Heart right ventricle (tissue), 16 donors: ENCODE measurements around the gene NOSIP. TPM values are rescaled to one million over a fixed set of nuclear protein-coding genes. Genes with fewer than 3 reads are reported as not detected.

Experiments used
- ATAC-seq, 8 donors: fragments of 200-7000 bp; cut with Tn5 transposase; one replicate each; pipeline ENCODE4 v1.9.1; 2020; ENCODE audit warnings: mild to moderate bottlenecking in 8 of 8, moderate library complexity in 8 of 8, moderate number of reproducible peaks in 1 of 8
- DNase-seq, 2 donors: peaks; one replicate each; pipeline ENCODE4 v3.0.0-alpha.2; 2020
- H3K27ac ChIP-seq, 10 donors: fragments of 200-600 bp; sonication (generic) in 2 of 10; one replicate each; pipeline versions ENCODE4 v1.5.0 to v1.8.0; 2020 to 2022; ENCODE audit warnings: mild to moderate bottlenecking in 3 of 10
- H3K27me3 ChIP-seq, 7 donors: fragments of 200-600 bp; one replicate each; pipeline ENCODE4 v1.8.0; 2021 to 2022; ENCODE audit warnings: mild to moderate bottlenecking in 2 of 7
- H3K36me3 ChIP-seq, 9 donors: fragments of 200-600 bp; sonication (generic) in 1 of 9; one replicate each; pipeline versions ENCODE4 v1.5.0 to v1.8.0; 2020 to 2022; ENCODE audit warnings: mild to moderate bottlenecking in 2 of 9
- H3K4me1 ChIP-seq, 9 donors: fragments of 200-600 bp; sonication (generic) in 1 of 9; one replicate each; pipeline versions ENCODE4 v1.5.0 to v1.8.0; 2020 to 2022; ENCODE audit warnings: mild to moderate bottlenecking in 4 of 9
- H3K4me3 ChIP-seq, 10 donors: fragments of 200-600 bp; sonication (generic) in 2 of 10; one replicate each; pipeline versions ENCODE4 v1.5.0 to v1.8.0; 2020 to 2022; ENCODE audit warnings: mild to moderate bottlenecking in 7 of 10, moderate library complexity in 2 of 10
- H3K9me3 ChIP-seq, 11 donors: fragments of 200-600 bp in 10 of 11; sonication (generic) in 2 of 11; one replicate each; pipeline versions ENCODE4 v1.5.0 to v1.8.0; 2013 to 2022; ENCODE audit warnings: mild to moderate bottlenecking in 2 of 11, control low read depth in 1 of 11, moderate library complexity in 1 of 11
- WGBS, 2 donors: extraction: QIAGEN DNeasy Blood & Tissue Kit; methylation state at CpG; one replicate each; pipeline ENCODE4 v1.1.7; 2013; ENCODE audit warnings: inconsistent platforms in 1 of 2; 5-methylcytosine and 5-hydroxymethylcytosine counted together
- intact Hi-C, 10 donors: fragments of 100-400 bp; cut with DNase I; formaldehyde crosslinking; loops; one replicate each; pipeline versions ENCODE4 v1.11.1 to v1.14.2; 2022
- polyA plus RNA-seq, 2 donors: library from polyadenylated mRNA; stranded (reverse); fragments of 200-250 nt; gene quantifications; one replicate each; pipeline ENCODE4 v1.2.3, GENCODE V29; 2013
- total RNA-seq, 10 donors: library from RNA; stranded (reverse); fragmentation: NEBNext Ultra II Directional in 3 of 10; extraction: Animal tissue kit (Norgen Biotek cat#: 25700) in 3 of 10; gene quantifications; one replicate each; pipeline versions ENCODE4 v1.2.1 to v1.2.4, GENCODE V29; 2021 to 2023
- TF ChIP-seq, protein P1 (sequence below), 9 donors: fragments of 200-600 bp; sonication (generic) in 2 of 9; IDR thresholded peaks; one replicate each; pipeline versions ENCODE4 v1.5.0 to v1.8.0; 2021 to 2022; ENCODE audit warnings: antibody characterized with exemption in 9 of 9, mild to moderate bottlenecking in 5 of 9, moderate library complexity in 1 of 9
- donor health status: Arrhythmogenic right ventricular cardiomyopathy.
- donor health status: ischemic (EF 13 %, LVEDD 7.1; RV severe dilation, severe dysfunction).
- donor health status: healthy with polysubstance abuse.
- donor health status: DM: no; HTN: yes; CAD: no.
- donor health status: DM: no; HTN: no; CAD: no.
- donor health status: ischemic (EF 25% LVEDD 6.9; RV normal size, moderate dysfunction).
- donor health status: ischemic (EF 25% LVEDD 5.7; RV mildly dilated, moderate dysfunction).
- donor health status: healthy.
- donor health status: DM: yes; HTN: yes; CAD: no.
- donor health status: Ischemic cardiomyopathy.
- donor health status: ischemic (EF 35%, LVEDD 5.7; RV mildly dilated, moderate dysfunction).
- donor health status: nonischemic (EF 11% LVEDD 7.7; RV severe dilation, severe dysfunction).
- donor health status: DM: yes; HTN: yes; CAD: no.
- donor health status: PGD.
- donor health status: ischemic (EF 29% LVEDD 5.4; RV normal size, mild dysfunction).
- donor health status: nonischemic (EF 23%, LVEDD 6.1; RV moderate dilation, normal function).

The NOSIP gene
- total and polyA plus RNA-seq, 12 donors, result 38.0 to 120 (median 46.6) TPM

DNA sequence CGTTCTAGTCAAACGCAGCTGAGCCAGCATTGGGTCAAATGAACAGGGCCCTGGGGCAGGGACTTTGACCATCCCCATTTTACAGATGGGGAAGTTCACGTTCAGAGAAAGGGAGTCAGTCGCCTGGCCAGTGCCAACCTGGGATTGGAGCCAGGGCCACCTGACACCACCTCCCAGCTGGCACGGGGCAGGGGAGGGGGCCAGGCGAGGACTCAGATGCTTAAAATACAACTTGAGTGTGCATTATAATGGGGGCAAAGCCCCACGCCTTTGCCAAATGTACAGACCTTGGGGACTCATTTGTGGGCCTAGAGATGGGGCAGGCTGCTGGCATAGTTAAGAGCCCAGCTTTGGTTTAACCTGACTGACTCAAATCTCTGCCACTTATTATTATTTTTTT is 25.2 kb upstream of the NOSIP start:
- intact Hi-C loops, result no loop called here
- H3K36me3 ChIP-seq, result peaks cover 0 to 97% (median 41%) of the 10 kb centered on the region in 9 donors
- ATAC-seq (no peak), DNase-seq (no peak)
- H3K4me1 ChIP-seq, result no peaks in the 10 kb centered on the region
- H3K9me3 ChIP-seq, result no peaks in the 10 kb centered on the region
- TF ChIP-seq, protein P1, sequence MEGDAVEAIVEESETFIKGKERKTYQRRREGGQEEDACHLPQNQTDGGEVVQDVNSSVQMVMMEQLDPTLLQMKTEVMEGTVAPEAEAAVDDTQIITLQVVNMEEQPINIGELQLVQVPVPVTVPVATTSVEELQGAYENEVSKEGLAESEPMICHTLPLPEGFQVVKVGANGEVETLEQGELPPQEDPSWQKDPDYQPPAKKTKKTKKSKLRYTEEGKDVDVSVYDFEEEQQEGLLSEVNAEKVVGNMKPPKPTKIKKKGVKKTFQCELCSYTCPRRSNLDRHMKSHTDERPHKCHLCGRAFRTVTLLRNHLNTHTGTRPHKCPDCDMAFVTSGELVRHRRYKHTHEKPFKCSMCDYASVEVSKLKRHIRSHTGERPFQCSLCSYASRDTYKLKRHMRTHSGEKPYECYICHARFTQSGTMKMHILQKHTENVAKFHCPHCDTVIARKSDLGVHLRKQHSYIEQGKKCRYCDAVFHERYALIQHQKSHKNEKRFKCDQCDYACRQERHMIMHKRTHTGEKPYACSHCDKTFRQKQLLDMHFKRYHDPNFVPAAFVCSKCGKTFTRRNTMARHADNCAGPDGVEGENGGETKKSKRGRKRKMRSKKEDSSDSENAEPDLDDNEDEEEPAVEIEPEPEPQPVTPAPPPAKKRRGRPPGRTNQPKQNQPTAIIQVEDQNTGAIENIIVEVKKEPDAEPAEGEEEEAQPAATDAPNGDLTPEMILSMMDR (IDR thresholded peaks at IDR 0.05), result no peak
- no peak overlapping the region for H3K4me3 ChIP-seq
- 58 to 73% methylated on average over 7 of the region's 7 CpGs for WGBS, 2 donors
- no peaks in the 10 kb centered on the region for H3K27me3 ChIP-seq
- no peak overlapping the region for H3K27ac ChIP-seq

DNA sequence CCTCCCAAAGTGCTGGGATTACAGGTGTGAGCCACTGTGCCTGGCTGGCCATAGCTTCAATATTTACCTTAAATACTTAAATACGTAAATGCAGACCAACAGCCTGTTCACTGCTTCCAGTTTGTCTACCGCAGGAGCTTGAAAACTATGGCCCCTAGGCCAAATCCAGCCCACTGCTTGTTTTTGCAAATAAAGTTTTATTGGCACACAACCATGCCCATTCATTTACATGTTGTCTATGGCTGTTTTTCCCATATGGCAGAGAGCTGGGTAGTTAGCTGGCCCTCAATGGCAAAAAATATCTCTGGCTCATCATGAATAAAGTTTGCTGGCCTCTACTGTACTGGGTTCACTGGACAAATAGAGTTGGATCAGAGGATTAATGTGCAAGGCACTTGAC is 22.4 kb upstream of the NOSIP start:
- Histone ChIP-seq H3K4me1 (no peaks in the 10 kb centered on the region), H3K36me3 (peaks cover 0 to 97% (median 38%) of the 10 kb centered on the region in 9 donors), H3K4me3 (no peak overlapping the region), H3K9me3 (no peaks in the 10 kb centered on the region), H3K27me3 (no peaks in the 10 kb centered on the region), H3K27ac (no peak overlapping the region)
- DNase-seq (no peak), ATAC-seq (no peak)
- TF ChIP-seq, protein P1 (IDR thresholded peaks at IDR 0.05), result no peak
- WGBS, 2 donors, result 92 to 96% methylated on average over 2 of the region's 2 CpGs
- intact Hi-C loops, result no loop called here

DNA sequence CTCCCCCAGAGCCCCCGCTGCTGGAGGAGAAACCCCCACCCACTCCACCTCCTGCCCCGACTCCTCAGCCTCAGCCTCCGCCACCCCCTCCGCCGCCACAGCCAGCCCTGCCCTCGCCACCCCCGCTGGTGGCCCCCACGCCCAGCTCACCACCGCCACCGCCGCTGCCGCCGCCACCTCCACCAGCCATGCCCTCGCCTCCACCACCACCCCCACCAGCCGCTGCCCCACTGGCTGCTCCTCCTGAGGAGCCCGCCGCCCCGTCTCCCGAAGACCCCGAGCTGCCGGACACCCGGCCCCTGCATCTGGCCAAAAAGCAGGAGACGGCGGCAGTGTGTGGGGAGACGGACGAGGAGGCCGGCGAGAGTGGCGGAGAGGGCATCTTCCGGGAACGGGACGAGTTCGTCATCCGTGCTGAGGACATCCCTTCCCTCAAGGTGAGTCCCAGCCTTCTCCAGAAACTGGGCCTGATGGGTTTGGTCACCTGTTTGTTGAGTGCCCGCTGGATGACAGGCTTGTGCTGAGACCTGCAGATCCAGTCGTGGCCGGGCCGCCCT is 21.2 kb upstream of the NOSIP start:
- WGBS, 2 donors, result 94 to 96% methylated on average over 29 to 38 of the region's 38 CpGs
- Histone ChIP-seq H3K27ac (no peak overlapping the region), H3K27me3 (no peaks in the 10 kb centered on the region), H3K4me1 (no peaks in the 10 kb centered on the region), H3K36me3 (peaks cover 0 to 98% (median 45%) of the 10 kb centered on the region in 9 donors), H3K9me3 (no peaks in the 10 kb centered on the region), H3K4me3 (no peak overlapping the region)
- intact Hi-C loops, result no loop called here
- ATAC-seq (no peak), DNase-seq (no peak)
- TF ChIP-seq, protein P1 (IDR thresholded peaks at IDR 0.05), result no peak

DNA sequence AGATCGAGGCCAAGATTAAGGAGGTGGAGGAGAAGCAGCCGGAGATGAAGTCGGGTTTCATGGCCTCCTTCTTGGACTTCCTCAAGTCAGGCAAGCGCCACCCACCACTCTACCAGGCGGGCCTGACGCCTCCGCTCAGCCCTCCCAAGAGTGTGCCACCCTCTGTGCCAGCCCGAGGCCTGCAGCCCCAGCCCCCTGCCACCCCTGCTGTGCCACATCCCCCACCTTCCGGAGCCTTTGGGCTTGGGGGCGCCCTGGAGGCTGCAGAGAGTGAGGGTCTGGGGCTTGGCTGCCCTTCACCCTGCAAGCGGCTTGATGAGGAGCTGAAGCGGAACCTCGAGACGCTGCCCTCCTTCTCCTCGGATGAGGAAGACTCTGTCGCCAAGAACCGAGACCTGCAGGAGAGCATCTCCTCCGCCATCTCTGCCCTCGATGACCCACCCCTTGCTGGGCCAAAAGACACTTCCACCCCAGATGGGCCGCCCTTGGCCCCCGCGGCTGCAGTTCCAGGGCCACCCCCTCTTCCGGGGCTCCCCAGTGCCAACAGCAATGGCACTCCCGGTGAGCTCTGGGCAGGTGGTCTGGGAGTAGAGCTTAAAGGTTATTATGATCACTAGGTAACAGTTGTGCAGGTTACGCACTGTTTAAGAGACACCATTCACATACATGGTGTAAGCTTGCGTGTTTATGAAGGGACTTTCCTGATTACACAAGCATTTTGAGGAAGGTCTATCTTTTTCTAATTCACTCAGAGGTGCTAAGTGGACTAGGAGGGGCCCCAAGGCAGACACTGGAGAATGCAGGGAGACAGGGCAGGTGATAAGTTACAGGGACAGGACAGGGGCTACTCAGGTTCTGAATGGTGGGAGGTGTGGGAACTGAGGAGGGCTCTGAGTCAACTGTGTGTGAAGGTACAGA is 19.3 kb upstream of the NOSIP start:
- TF ChIP-seq, protein P1 (IDR thresholded peaks at IDR 0.05), result no peak
- ATAC-seq (no peak), DNase-seq (no peak)
- Histone ChIP-seq H3K9me3 (no peaks in the 10 kb centered on the region), H3K27me3 (no peaks in the 10 kb centered on the region), H3K27ac (no peak overlapping the region), H3K4me3 (no peak overlapping the region), H3K4me1 (no peaks in the 10 kb centered on the region), H3K36me3 (peaks cover 5 to 99% (median 56%) of the 10 kb centered on the region in 9 donors)
- 95 to 96% methylated on average over 26 of the region's 26 CpGs for WGBS, 2 donors
- intact Hi-C loops, result loop anchor here in 1 of 10 donors (10.0 kb wide), 1 partner anchor 75 kb away; the partner anchor contains the start of gene PRMT1
